Urinary bladder (tissue), 4 donors: ENCODE results near the gene ELL. TPM values are rescaled to one million over a fixed set of nuclear protein-coding genes. Genes with fewer than 3 reads are reported as not detected.
A peak's percentile ranks its signal among the peaks of the same experiment; 100 is the strongest.

ENCODE experiments used
- DNase-seq: peaks from one replicate; pipeline ENCODE4 v3.0.0-alpha.2; 2015; ENCODE audit errors: extremely low spot score
- H3K27ac ChIP-seq: one replicate; pipeline ENCODE4 v1.5.1; 2013; ENCODE audit warnings: low read depth, mild to moderate bottlenecking, moderate library complexity
- H3K36me3 ChIP-seq: one replicate; pipeline ENCODE4 v1.6.1; 2013; ENCODE audit warnings: mild to moderate bottlenecking, moderate library complexity; ENCODE audit not compliant: insufficient read depth
- H3K4me1 ChIP-seq: one replicate; pipeline ENCODE4 v1.6.1; 2013; ENCODE audit warnings: mild to moderate bottlenecking, moderate library complexity; ENCODE audit not compliant: insufficient read depth
- H3K4me3 ChIP-seq: one replicate; pipeline ENCODE4 v1.5.1; 2013; ENCODE audit warnings: low read depth, low read length
- WGBS: extraction: QIAGEN DNeasy Blood & Tissue Kit; methylation state at CpG from one replicate; pipeline ENCODE4 v1.1.7; 2013; 5-methylcytosine and 5-hydroxymethylcytosine counted together
- polyA plus RNA-seq: library from polyadenylated mRNA; stranded (reverse); fragments of 200-250 nt; gene quantifications from one replicate; pipeline ENCODE4 v1.2.3, GENCODE V29; 2013
- total RNA-seq: library from RNA; depleted of rRNA; stranded (reverse); fragments of >200 nt; gene quantifications from one replicate; pipeline ENCODE4 v1.2.3, GENCODE V29; 2014
- donor health status: healthy with polysubstance abuse.
- donor health status: healthy.

Gene ELL
- total and polyA plus RNA-seq, 2 donors: 9.7 to 13.9 TPM

GRCh38 chr19:18483119-18483890, 38.6 kb downstream of the ELL start:
- whole genome bisulfite sequencing: 79% methylated on average over 12 of the region's 12 CpGs
- H3K36me3 ChIP-seq: no peaks in the 10 kb centered on the region
- H3K4me1 ChIP-seq: no peaks in the 10 kb centered on the region

GRCh38 chr19:18481505-18482222, 40.2 kb downstream of the ELL start:
- Histone ChIP-seq H3K4me1 (no peaks in the 10 kb centered on the region), H3K27ac (no peak overlapping the region), H3K4me3 (no peak overlapping the region), H3K36me3 (no peaks in the 10 kb centered on the region)
- WGBS: 95% methylated on average over 12 of the region's 12 CpGs
- no peak for DNase-seq

More at GRCh38 chr19:18483119-18483890, 38.6 kb downstream of the ELL start:
- no peak overlapping the region for H3K4me3 ChIP-seq
- DNase-seq: no peak
- H3K27ac ChIP-seq: no peak overlapping the region

GRCh38 chr19:18480006-18480691, 41.7 kb downstream of the ELL start:
- Histone ChIP-seq H3K4me1 (no peaks in the 10 kb centered on the region), H3K36me3 (no peaks in the 10 kb centered on the region), H3K27ac (peak overlapping the region; percentile 77), H3K4me3 (no peak overlapping the region)
- no peak for DNase-seq
- 33% methylated on average over 13 of the region's 13 CpGs for WGBS

- Histone ChIP-seq H3K4me3 (no peak overlapping the region), H3K27ac (peak overlapping the region; percentile 76), H3K36me3 (no peaks in the 10 kb centered on the region), H3K4me1 (no peaks in the 10 kb centered on the region)
- DNase-seq: no peak
- 72% methylated on average over 17 of the region's 17 CpGs for WGBS
Observed at GRCh38 chr19:18478545-18479311, 43.1 kb downstream of the ELL start.

GRCh38 chr19:18477974-18478373, 43.9 kb downstream of the ELL start:
- no peaks in the 10 kb centered on the region for H3K36me3 ChIP-seq
- H3K4me1 ChIP-seq: no peaks in the 10 kb centered on the region
- no peak for DNase-seq
- H3K4me3 ChIP-seq: no peak overlapping the region
- no peak overlapping the region for H3K27ac ChIP-seq
- WGBS: 78% methylated on average over 8 of the region's 8 CpGs

- Histone ChIP-seq H3K4me3 (no peak overlapping the region), H3K27ac (no peak overlapping the region), H3K4me1 (no peaks in the 10 kb centered on the region), H3K36me3 (no peaks in the 10 kb centered on the region)
- 81% methylated on average over 24 of the region's 24 CpGs for WGBS
- DNase-seq: no peak
Observed at GRCh38 chr19:18477042-18477779, 44.7 kb downstream of the ELL start.

- H3K27ac ChIP-seq: no peak overlapping the region
- WGBS: 89% methylated on average over 14 of the region's 14 CpGs
- H3K4me1 ChIP-seq: no peaks in the 10 kb centered on the region
- no peak for DNase-seq
- H3K4me3 ChIP-seq: no peak overlapping the region
- no peaks in the 10 kb centered on the region for H3K36me3 ChIP-seq
Observed at GRCh38 chr19:18476507-18477041, 45.3 kb downstream of the ELL start.

- 73% methylated on average over 19 of the region's 19 CpGs for WGBS
- no peak overlapping the region for H3K27ac ChIP-seq
- no peaks in the 10 kb centered on the region for H3K36me3 ChIP-seq
- no peak overlapping the region for H3K4me3 ChIP-seq
- no peak for DNase-seq
- no peaks in the 10 kb centered on the region for H3K4me1 ChIP-seq
Observed at GRCh38 chr19:18475762-18476331, 46.0 kb downstream of the ELL start.

GRCh38 chr19:18475004-18475453, 46.8 kb downstream of the ELL start:
- no peaks in the 10 kb centered on the region for H3K36me3 ChIP-seq
- no peak overlapping the region for H3K27ac ChIP-seq
- H3K4me3 ChIP-seq: no peak overlapping the region
- no peak for DNase-seq
- H3K4me1 ChIP-seq: no peaks in the 10 kb centered on the region
- 75% methylated on average over 5 of the region's 5 CpGs for WGBS

- DNase-seq: no peak
- no peaks in the 10 kb centered on the region for H3K36me3 ChIP-seq
- 88% methylated on average over 13 of the region's 13 CpGs for WGBS
- H3K4me3 ChIP-seq: no peak overlapping the region
- H3K27ac ChIP-seq: no peak overlapping the region
- no peaks in the 10 kb centered on the region for H3K4me1 ChIP-seq
Observed at GRCh38 chr19:18474366-18474887, 47.4 kb downstream of the ELL start.

- no peaks in the 10 kb centered on the region for H3K36me3 ChIP-seq
- 88% methylated on average over 8 of the region's 8 CpGs for WGBS
- H3K4me1 ChIP-seq: no peaks in the 10 kb centered on the region
- DNase-seq: no peak
- H3K4me3 ChIP-seq: no peak overlapping the region
- H3K27ac ChIP-seq: no peak overlapping the region
Observed at GRCh38 chr19:18473706-18474087, 48.2 kb downstream of the ELL start.

GRCh38 chr19:18473003-18473705, 48.7 kb downstream of the ELL start:
- Histone ChIP-seq H3K4me1 (no peaks in the 10 kb centered on the region), H3K36me3 (no peaks in the 10 kb centered on the region), H3K27ac (peak overlapping the region; percentile 57), H3K4me3 (no peak overlapping the region)
- DNase-seq: no peak
- WGBS: 68% methylated on average over 8 of the region's 8 CpGs
